D721Med (cell line): ENCODE measurements around the gene SLC26A9.
"Not testable (repeated sequence)": the region's sequence is repeated elsewhere in the genome, so short reads cannot be mapped to it uniquely, and the experiment has no call there.

Experiments
- DNase-seq: peaks from one replicate; pipeline ENCODE4 v3.0.0; 2011; ENCODE audit warnings: low spot score; ENCODE audit not compliant: insufficient read length
- FAIRE-seq: peaks from 2 replicates; lab custom pipeline; 2011; peaks lifted over from hg19 to GRCh38; lab: Jason Lieb, UNC
- CTCF ChIP-seq: IDR thresholded peaks from 2 replicates; pipeline ENCODE4 v1.5.1; 2012; ENCODE audit warnings: mild to moderate bottlenecking, control low read depth; ENCODE audit not compliant: insufficient read depth; ENCODE audit errors: missing control alignments

The SLC26A9 gene

GRCh38 chr1:205879974-205880373 is 63.3 kb downstream of the SLC26A9 start:
- DNase-seq (no peak), FAIRE-seq (no peak)
- TF ChIP-seq CTCF = no peak

- DNase-seq (no peak), FAIRE-seq (no peak)
- no peak for TF ChIP-seq CTCF
Observed at GRCh38 chr1:205878026-205878425, 65.2 kb downstream of the SLC26A9 start.

- not testable (repeated sequence) for FAIRE-seq, DNase-seq
Observed at GRCh38 chr1:205873148-205873547, 70.1 kb downstream of the SLC26A9 start.

GRCh38 chr1:205870236-205870635 is 73.0 kb downstream of the SLC26A9 start:
- no peak for TF ChIP-seq CTCF
- FAIRE-seq = no peak
- DNase-seq = no peak
